Prostate gland (tissue), 2 donors: Measurements from ENCODE around the gene HBE1. TPM values are rescaled to one million over a fixed set of nuclear protein-coding genes. Genes with fewer than 3 reads are reported as not detected.
"Not testable (repeated sequence)": the region's sequence is repeated elsewhere in the genome, so short reads cannot be mapped to it uniquely, and the experiment has no call there.

Source experiments
- DNase-seq: peaks from one replicate; pipeline ENCODE4 v3.0.0-alpha.2; 2019; ENCODE audit warnings: low spot score
- H3K27ac ChIP-seq, 2 donors: fragments of 200-600 bp; sonication (generic); 2 replicates each; pipeline ENCODE4 v1.5.1; 2017 to 2019
- H3K27me3 ChIP-seq: fragments of 200-600 bp; sonication (generic); replicated peaks from 2 replicates; pipeline ENCODE4 v1.5.1; 2019; ENCODE audit not compliant: insufficient read depth
- H3K36me3 ChIP-seq, 2 donors: fragments of 200-600 bp; sonication (generic); 1 replicate in 1 of 2; 2 replicates in 1 of 2; pipeline versions ENCODE4 v1.5.1 to v1.8.1; 2017 to 2019
- H3K4me1 ChIP-seq: fragments of 200-600 bp; sonication (generic); replicated peaks from 2 replicates; pipeline ENCODE4 v1.5.1; 2019
- H3K4me3 ChIP-seq, 2 donors: fragments of 200-600 bp; sonication (generic); 2 replicates each; pipeline ENCODE4 v1.5.1; 2017 to 2019
- H3K9me3 ChIP-seq: fragments of 200-600 bp; sonication (generic); 2 replicates; pipeline ENCODE4 v1.5.1; 2017
- POLR2A ChIP-seq: fragments of 450-650 bp; IDR thresholded peaks from one replicate; pipeline ENCODE4 v1.6.1; 2016; ENCODE audit warnings: antibody characterized with exemption, mild to moderate bottlenecking
- POLR2AphosphoS5 ChIP-seq: sonication (generic); formaldehyde crosslinking; IDR thresholded peaks from one replicate; pipeline ENCODE4 v1.6.1; 2017; ENCODE audit warnings: antibody characterized with exemption
- WGBS: methylation state at CpG from one replicate; pipeline ENCODE4 v1.1.5; 2018; 5-methylcytosine and 5-hydroxymethylcytosine counted together
- intact Hi-C: fragments of 100-400 bp; cut with DNase I; formaldehyde crosslinking; loops from one replicate; pipeline ENCODE4 v1.14.2; 2022
- total RNA-seq, 2 donors: library from RNA; depleted of rRNA; stranded (reverse); fragments of >200 nt; gene quantifications; one replicate each; pipeline ENCODE4 v1.1.0, GENCODE V29; 2016
- TF ChIP-seq, protein P1 (sequence below), 4 experiments: fragments of 200-600 bp in 2 of 4; fragments of 450-650 bp in 2 of 4; sonication (generic) in 2 of 4; IDR thresholded peaks; 1 replicate in 3 of 4; 2 replicates in 1 of 4; pipeline ENCODE4 v1.5.1; 2016 to 2019; ENCODE audit warnings: antibody characterized with exemption in 4 of 4, mild to moderate bottlenecking in 2 of 4, moderate library complexity in 2 of 4

HBE1 gene
- total RNA-seq, 2 donors from 2014 or later, result not detected

DNA sequence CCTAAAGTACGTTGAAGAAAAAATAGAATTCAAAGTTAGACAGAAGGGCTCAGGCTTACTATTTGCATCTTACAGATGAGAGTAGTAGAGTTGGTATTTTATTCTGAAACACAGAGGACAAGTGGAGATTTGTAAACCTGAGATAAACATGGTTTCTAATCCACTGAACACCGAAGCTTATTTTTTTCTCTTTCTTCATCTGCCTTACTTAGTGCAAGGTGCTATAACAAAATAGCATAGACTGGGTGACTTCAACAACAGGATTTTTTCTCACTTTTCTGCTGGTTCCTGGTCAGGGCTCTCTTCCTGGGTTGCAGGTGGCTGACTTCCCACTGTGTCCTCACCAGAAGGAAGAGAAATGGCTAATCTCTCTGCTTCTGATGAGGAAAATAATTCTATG, 18.0 kb downstream of the HBE1 start:
- H3K27me3 ChIP-seq, result no peaks in the 10 kb centered on the region
- no peak overlapping the region for H3K27ac ChIP-seq
- H3K4me3 ChIP-seq, result no peak overlapping the region
- 83% methylated on average over 2 of the region's 2 CpGs for WGBS
- TF ChIP-seq, protein P1, sequence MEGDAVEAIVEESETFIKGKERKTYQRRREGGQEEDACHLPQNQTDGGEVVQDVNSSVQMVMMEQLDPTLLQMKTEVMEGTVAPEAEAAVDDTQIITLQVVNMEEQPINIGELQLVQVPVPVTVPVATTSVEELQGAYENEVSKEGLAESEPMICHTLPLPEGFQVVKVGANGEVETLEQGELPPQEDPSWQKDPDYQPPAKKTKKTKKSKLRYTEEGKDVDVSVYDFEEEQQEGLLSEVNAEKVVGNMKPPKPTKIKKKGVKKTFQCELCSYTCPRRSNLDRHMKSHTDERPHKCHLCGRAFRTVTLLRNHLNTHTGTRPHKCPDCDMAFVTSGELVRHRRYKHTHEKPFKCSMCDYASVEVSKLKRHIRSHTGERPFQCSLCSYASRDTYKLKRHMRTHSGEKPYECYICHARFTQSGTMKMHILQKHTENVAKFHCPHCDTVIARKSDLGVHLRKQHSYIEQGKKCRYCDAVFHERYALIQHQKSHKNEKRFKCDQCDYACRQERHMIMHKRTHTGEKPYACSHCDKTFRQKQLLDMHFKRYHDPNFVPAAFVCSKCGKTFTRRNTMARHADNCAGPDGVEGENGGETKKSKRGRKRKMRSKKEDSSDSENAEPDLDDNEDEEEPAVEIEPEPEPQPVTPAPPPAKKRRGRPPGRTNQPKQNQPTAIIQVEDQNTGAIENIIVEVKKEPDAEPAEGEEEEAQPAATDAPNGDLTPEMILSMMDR (IDR thresholded peaks at IDR 0.05), result no peak
- TF ChIP-seq POLR2A (no peak), POLR2AphosphoS5 (no peak)
- no peaks in the 10 kb centered on the region for H3K4me1 ChIP-seq
- no peak for DNase-seq
- no peaks in the 10 kb centered on the region for H3K36me3 ChIP-seq
- intact Hi-C loops, result no loop called here
- H3K9me3 ChIP-seq, result no peaks in the 10 kb centered on the region

DNA sequence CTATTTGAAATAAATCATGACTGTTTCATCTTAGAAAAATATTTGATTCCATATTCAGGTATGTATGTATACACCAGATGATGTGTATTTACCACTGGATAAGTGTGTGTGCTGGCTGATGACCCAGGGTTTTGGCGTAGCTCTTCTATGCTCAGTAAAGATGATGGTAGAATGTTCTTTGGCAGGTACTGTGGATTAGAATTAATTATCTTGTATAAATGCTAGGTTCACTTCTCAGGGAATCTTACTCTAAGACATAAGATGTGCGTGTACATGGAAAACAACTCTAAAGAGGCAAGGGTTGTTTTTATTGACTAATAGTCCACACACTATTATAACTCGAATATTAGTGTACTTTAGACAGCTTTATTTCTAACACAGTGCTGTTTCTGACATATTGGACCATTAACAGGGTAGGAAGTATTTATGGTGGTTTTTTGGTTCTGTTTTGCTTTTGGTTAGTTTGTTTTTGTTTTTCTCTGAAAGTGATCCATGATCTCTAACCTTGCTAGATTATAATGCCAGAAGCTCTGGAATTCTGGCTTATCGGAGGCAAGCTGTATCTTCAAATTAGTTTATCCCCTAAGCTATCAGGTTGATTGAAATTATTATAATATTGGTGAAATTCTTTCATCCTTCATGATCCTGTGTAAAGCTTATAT, 19.1 kb downstream of the HBE1 start:
- 92% methylated on average over 4 of the region's 4 CpGs for WGBS
- DNase-seq, result no peak
- no peaks in the 10 kb centered on the region for H3K27me3 ChIP-seq
- intact Hi-C loops, result no loop called here
- H3K4me3 ChIP-seq, result no peak overlapping the region
- H3K36me3 ChIP-seq, result no peaks in the 10 kb centered on the region
- TF ChIP-seq POLR2A, result no peak
- no peak for TF ChIP-seq POLR2AphosphoS5
- TF ChIP-seq, protein P1 (IDR thresholded peaks at IDR 0.05), result no peak
- H3K9me3 ChIP-seq, result no peaks in the 10 kb centered on the region
- no peaks in the 10 kb centered on the region for H3K4me1 ChIP-seq
- H3K27ac ChIP-seq, result no peak overlapping the region

DNA sequence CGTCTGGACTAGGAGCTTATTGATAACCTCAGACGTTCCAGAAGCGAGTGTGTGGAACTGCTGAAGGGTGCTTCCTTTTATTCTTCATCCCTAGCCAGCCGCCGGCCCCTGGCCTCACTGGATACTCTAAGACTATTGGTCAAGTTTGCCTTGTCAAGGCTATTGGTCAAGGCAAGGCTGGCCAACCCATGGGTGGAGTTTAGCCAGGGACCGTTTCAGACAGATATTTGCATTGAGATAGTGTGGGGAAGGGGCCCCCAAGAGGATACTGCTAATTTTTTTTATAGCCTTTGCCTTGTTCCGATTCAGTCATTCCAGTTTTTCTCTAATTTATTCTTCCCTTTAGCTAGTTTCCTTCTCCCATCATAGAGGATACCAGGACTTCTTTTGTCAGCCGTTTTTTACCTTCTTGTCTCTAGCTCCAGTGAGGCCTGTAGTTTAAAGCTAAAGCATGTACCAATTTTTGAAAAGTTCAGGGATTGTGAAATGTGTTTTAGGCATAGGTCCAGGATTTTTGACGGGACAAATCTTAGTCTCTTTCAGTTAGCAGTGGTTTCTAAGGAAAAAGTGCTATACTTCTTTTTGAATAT, 19.8 kb downstream of the HBE1 start, which contains the start of gene HBG1:
TSS of gene HBG1 (minus strand) at position 51 of the 590 bp plus-strand sequence. CDS start 53 bp downstream, outside the sequence.
- intact Hi-C loops, H3K4me3 ChIP-seq, H3K27ac ChIP-seq, DNase-seq, H3K27me3 ChIP-seq, H3K4me1 ChIP-seq, H3K9me3 ChIP-seq, H3K36me3 ChIP-seq: not testable (repeated sequence)
- 77% methylated on average over 4 of the region's 9 CpGs for WGBS

DNA sequence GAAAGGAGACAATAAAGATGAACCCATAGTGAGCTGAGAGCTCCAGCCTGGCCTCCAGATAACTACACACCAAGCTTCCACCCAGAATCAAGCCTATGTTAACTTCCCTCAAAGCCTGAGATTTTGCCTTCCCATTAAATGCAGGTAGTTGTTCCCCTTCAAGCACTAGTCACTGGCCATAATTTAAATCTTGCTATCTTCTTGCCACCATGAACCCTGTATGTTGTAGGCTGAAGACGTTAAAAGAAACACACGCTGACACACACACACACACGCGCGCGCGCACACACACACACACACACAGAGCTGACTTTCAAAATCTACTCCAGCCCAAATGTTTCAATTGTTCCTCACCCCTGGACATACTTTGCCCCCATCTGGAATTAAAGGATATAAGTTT, 21.2 kb downstream of the HBE1 start:
- H3K27ac ChIP-seq, H3K27me3 ChIP-seq, H3K4me1 ChIP-seq, H3K36me3 ChIP-seq, H3K9me3 ChIP-seq, DNase-seq, intact Hi-C loops, H3K4me3 ChIP-seq: not testable (repeated sequence)
- WGBS, result 69% methylated on average over 7 of the region's 7 CpGs

DNA sequence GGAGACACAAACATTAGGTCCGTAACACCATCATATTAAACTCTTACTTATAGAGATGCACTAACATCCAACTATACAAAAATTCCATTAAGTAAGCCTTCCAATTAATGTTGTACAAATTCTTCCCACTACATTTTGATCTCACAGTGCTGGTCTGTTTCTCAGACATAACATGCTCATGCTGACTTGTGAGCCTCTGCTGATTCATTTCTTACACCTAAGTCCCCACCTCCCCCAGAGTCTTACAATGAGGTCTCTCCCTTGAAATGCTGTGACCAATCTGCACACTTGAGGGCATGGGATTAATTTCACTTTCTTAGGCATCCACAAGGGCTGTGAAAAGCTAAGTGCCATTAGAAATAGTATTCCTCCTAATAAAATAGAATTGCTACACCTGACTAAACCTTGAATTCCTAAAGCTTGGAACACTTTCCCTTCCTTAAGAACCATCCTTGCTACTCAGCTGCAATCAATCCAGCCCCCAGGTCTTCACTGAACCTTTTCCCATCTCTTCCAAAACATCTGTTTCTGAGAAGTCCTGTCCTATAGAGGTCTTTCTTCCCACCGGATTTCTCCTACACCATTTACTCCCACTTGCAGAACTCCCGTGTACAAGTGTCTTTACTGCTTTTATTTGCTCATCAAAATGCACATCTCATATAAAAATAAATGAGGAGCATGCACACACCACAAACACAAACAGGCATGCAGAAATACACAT, 22.1 kb downstream of the HBE1 start:
- no peak overlapping the region for H3K27ac ChIP-seq
- no peak for TF ChIP-seq POLR2AphosphoS5
- TF ChIP-seq, protein P1 (IDR thresholded peaks at IDR 0.05), result no peak
- no peak for TF ChIP-seq POLR2A
- no peaks in the 10 kb centered on the region for H3K27me3 ChIP-seq
- intact Hi-C loops, result no loop called here
- 76% methylated on average over 3 of the region's 3 CpGs for WGBS
- no peaks in the 10 kb centered on the region for H3K9me3 ChIP-seq
- H3K4me1 ChIP-seq, result no peaks in the 10 kb centered on the region
- no peaks in the 10 kb centered on the region for H3K36me3 ChIP-seq
- no peak for DNase-seq
- no peak overlapping the region for H3K4me3 ChIP-seq
